T-cell (primary cell): ENCODE measurements around the gene RCE1. TPM values are rescaled to one million over a fixed set of nuclear protein-coding genes. Genes with fewer than 3 reads are reported as not detected.

Experiments used
- ATAC-seq, 4 experiments: fragments of 200-7000 bp in 3 of 4; fragments of 150-1000 bp in 1 of 4; cut with Tn5 transposase; replicated peaks in 1 of 4; 1 replicate in 3 of 4; 2 replicates in 1 of 4; pipeline ENCODE4 v1.10.0; 2021; ENCODE audit warnings: moderate library complexity in 3 of 4, mild to moderate bottlenecking in 2 of 4, moderate number of reproducible peaks in 1 of 4
- CTCF ChIA-PET, 2 donors: fragments of 300-600 bp; sonication (Branson Sonifier 250); formaldehyde crosslinking; loops; one replicate each; lab custom pipeline; 2022; ENCODE audit warnings: antibody characterized with exemption in 2 of 2; lab: Charles Lee
- POLR2A ChIA-PET, 2 donors: fragments of 300-600 bp; sonication (Branson Sonifier 250); formaldehyde crosslinking; loops; one replicate each; lab custom pipeline; 2022; ENCODE audit warnings: antibody characterized with exemption in 2 of 2; lab: Charles Lee
- DNase-seq, 35 experiments: peaks; one replicate each; pipeline versions ENCODE4 v3.0.0 to v3.0.0-alpha.2; 2013 to 2023
- H3K27ac ChIP-seq: one replicate; pipeline ENCODE4 v1.5.1; 2013; ENCODE audit warnings: low read length
- H3K27me3 ChIP-seq, 2 experiments: replicated peaks in 1 of 2; 1 replicate in 1 of 2; 2 replicates in 1 of 2; pipeline versions ENCODE4 v1.6.1 to v1.7.0; 2013; ENCODE audit warnings: low read length in 1 of 2, mixed read lengths in 1 of 2; ENCODE audit not compliant: control insufficient read depth in 2 of 2, insufficient read depth in 2 of 2; ENCODE audit errors: extremely low read depth in 1 of 2
- H3K36me3 ChIP-seq, 2 donors: 1 replicate in 1 of 2; 2 replicates in 1 of 2; pipeline versions ENCODE4 v1.6.1 to v1.7.0; 2013; ENCODE audit warnings: low read length in 1 of 2; ENCODE audit not compliant: control insufficient read depth in 2 of 2, insufficient read depth in 1 of 2; ENCODE audit errors: extremely low read depth in 1 of 2
- H3K4me1 ChIP-seq, 2 experiments: 1 replicate in 1 of 2; 2 replicates in 1 of 2; pipeline versions ENCODE4 v1.6.1 to v1.7.0; 2013; ENCODE audit warnings: low read length in 2 of 2, mixed read lengths in 1 of 2; ENCODE audit not compliant: insufficient read depth in 2 of 2, control insufficient read depth in 1 of 2; ENCODE audit errors: extremely low read depth in 1 of 2
- H3K4me3 ChIP-seq, 2 donors: 1 replicate in 1 of 2; 2 replicates in 1 of 2; pipeline versions ENCODE4 v1.5.1 to v1.7.0; 2013; ENCODE audit warnings: mild to moderate bottlenecking in 2 of 2, low read length in 1 of 2, moderate library complexity in 1 of 2; ENCODE audit not compliant: control insufficient read depth in 1 of 2; ENCODE audit errors: extremely low read depth in 1 of 2
- H3K9me3 ChIP-seq: 2 replicates; pipeline ENCODE4 v1.7.0; 2013
- H3K27ac Mint-ChIP-seq, 2 donors: one replicate each; pipeline ENCODE4 v1.8.0; 2020 to 2021; ENCODE audit warnings: mild to moderate bottlenecking in 2 of 2, mixed read lengths in 2 of 2
- H3K27me3 Mint-ChIP-seq, 2 donors: one replicate each; pipeline ENCODE4 v1.8.0; 2021 to 2022; ENCODE audit warnings: mixed read lengths in 2 of 2
- H3K36me3 Mint-ChIP-seq: one replicate; pipeline ENCODE4 v1.8.0; 2021; ENCODE audit warnings: mixed read lengths
- H3K4me1 Mint-ChIP-seq, 3 donors: one replicate each; pipeline ENCODE4 v1.8.0; 2020 to 2022; ENCODE audit warnings: mixed read lengths in 3 of 3, mild to moderate bottlenecking in 1 of 3
- H3K4me3 Mint-ChIP-seq, 3 donors: one replicate each; pipeline ENCODE4 v1.8.0; 2020 to 2022; ENCODE audit warnings: mild to moderate bottlenecking in 3 of 3, mixed read lengths in 3 of 3, moderate library complexity in 3 of 3
- H3K9me3 Mint-ChIP-seq, 3 donors: one replicate each; pipeline ENCODE4 v1.8.0; 2020 to 2022; ENCODE audit warnings: mixed read lengths in 3 of 3
- WGBS: methylation state at CpG from one replicate; pipeline ENCODE4 v1.1.5; 2013; ENCODE audit warnings: missing lambda C conversion rate; ENCODE audit not compliant: insufficient coverage; 5-methylcytosine and 5-hydroxymethylcytosine counted together
- total RNA-seq, 35 experiments: library from RNA in 6 of 35; stranded (reverse) in 6 of 35; fragments of 120-200 nt in 1 of 35; gene quantifications; one replicate each; pipeline versions ENCODE4 v1.2.1 to v1.2.4 and lab custom pipeline; 2013 to 2026

RCE1 gene
- total RNA-seq, 5 donors from 2014 or later (not counting 1 experiment from before 2014, with no cell fraction given), result 27.2 to 42.9 (median 34.1) TPM

DNA sequence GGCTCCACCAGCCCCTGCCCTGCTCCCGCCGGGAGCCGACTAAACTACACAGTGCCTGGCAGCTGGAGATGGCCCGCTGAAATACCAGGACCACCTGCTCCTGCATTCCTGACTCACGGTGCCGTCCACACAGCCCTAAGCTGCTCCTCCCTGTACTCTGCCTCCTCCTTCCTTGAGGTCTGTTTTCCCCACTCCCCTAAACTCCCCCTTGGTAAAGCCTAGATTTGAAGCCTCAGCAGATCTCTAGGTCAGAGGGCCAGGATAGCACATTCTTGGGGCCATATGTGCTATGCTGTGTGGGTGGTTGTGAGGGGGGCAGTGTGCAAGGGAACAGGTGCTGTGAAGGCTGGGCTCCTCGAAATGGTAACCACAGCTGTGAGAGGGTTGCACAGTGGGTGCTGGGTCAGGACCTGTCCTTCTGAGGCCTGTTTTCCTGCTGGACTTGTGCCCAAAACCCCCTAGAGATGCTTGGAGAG is 23.3 kb downstream of the RCE1 start:
- POLR2A ChIA-PET, result no interaction called here

DNA sequence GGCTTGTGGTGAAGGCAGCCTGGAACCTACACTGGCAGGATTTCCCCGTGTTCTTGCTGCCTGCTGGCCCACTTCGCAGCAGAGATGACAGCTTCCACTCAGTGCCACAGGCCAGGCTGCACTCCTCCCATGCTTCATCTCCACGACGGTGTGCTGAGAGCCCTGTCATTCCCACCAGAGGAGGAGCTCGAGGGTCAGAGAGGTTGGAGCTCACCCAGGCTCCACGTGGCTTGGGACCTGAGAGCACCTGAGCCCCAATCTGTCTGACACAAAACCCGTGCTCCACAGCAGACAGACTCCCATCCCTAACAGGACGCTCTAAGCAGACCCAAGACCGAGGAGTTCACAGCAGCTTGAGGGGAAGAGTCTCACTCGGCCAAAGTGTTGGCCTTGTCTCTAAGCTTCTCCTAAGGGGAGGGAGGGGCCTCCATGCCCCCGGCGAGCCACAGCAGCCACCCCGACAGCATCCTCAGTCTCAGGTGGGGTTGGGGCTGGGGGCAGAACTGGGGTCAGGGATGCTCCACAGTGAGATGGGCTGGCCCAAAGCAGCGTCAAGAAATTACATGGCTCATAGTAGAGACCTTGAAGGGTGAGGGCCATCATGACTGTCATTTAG is 24.3 kb downstream of the RCE1 start:
- H3K36me3 Mint-ChIP-seq, result no peaks in the 10 kb centered on the region
- peaks cover 7 to 13% (median 7%) of the 10 kb centered on the region in 3 donors for H3K4me1 Mint-ChIP-seq
- POLR2A ChIA-PET, result no interaction called here
- WGBS, result 87% methylated on average over 11 of the region's 14 CpGs
- H3K4me1 ChIP-seq, result peaks cover 0 to 9% of the 10 kb centered on the region in 2 experiments
- no peaks in the 10 kb centered on the region for H3K9me3 Mint-ChIP-seq
- no peak overlapping the region for H3K4me3 ChIP-seq
- no peaks in the 10 kb centered on the region for H3K9me3 ChIP-seq
- no peak overlapping the region for H3K27ac Mint-ChIP-seq
- H3K27me3 Mint-ChIP-seq, result no peaks in the 10 kb centered on the region
- no peak overlapping the region for H3K4me3 Mint-ChIP-seq
- H3K27ac ChIP-seq, result no peak overlapping the region
- peaks cover 0 to 5% of the 10 kb centered on the region in 2 donors for H3K36me3 ChIP-seq
- no peaks in the 10 kb centered on the region for H3K27me3 ChIP-seq
- ATAC-seq, result no peak
- no peak for DNase-seq
- CTCF ChIA-PET, result no interaction called here

More for the DNA sequence above, 23.3 kb downstream of the RCE1 start:
- Mint-ChIP-seq H3K4me1 (peaks cover 7 to 13% (median 7%) of the 10 kb centered on the region in 3 donors), H3K36me3 (no peaks in the 10 kb centered on the region), H3K9me3 (no peaks in the 10 kb centered on the region), H3K27ac (no peak overlapping the region), H3K27me3 (no peaks in the 10 kb centered on the region), H3K4me3 (no peak overlapping the region)
- DNase-seq (no peak), ATAC-seq (no peak)
- no peaks in the 10 kb centered on the region for H3K27me3 ChIP-seq
- WGBS, result 88% methylated on average over 7 of the region's 7 CpGs
- H3K4me1 ChIP-seq, result peaks cover 0 to 9% of the 10 kb centered on the region in 2 experiments
- CTCF ChIA-PET, result no interaction called here
- H3K27ac ChIP-seq, result no peak overlapping the region
- H3K4me3 ChIP-seq, result no peak overlapping the region
- peaks cover 0 to 5% of the 10 kb centered on the region in 2 donors for H3K36me3 ChIP-seq
- no peaks in the 10 kb centered on the region for H3K9me3 ChIP-seq

DNA sequence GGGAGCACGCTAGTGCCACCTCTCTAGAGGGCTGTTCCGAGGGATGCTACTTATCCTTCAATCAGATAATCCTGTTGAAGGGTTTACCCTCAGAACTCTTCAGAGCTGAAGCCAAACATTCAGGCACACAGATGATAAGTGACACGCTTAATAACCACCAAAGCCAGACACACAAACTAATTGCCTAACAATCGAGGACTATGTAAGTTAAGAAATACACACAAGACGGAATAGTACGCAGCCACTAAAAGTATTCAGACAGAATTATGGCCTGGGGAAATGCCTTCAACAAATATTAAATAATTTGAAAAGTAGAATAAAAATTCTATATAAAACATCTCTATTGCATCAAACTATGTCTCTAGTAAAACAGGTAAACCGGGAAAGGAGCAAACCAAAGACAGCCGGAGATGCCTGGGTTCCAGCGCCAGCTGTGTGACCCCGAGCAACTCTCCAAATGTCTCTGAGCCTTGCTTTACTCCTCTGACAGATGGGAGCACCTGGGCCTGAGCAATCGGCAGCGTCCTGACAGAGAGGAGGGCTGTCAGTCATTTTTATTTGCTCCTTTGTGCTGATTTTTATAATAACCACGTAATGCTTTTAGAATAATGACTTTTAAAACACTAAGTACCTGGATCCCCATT is 25.0 kb downstream of the RCE1 start:
- Histone ChIP-seq H3K27me3 (no peaks in the 10 kb centered on the region), H3K4me1 (peaks cover 0 to 9% of the 10 kb centered on the region in 2 experiments), H3K4me3 (no peak overlapping the region), H3K9me3 (no peaks in the 10 kb centered on the region), H3K27ac (no peak overlapping the region), H3K36me3 (peaks cover 0 to 5% of the 10 kb centered on the region in 2 donors)
- Mint-ChIP-seq H3K9me3 (no peaks in the 10 kb centered on the region), H3K27me3 (no peaks in the 10 kb centered on the region), H3K27ac (no peak overlapping the region), H3K4me3 (no peak overlapping the region), H3K4me1 (peaks cover 7 to 13% (median 7%) of the 10 kb centered on the region in 3 donors), H3K36me3 (no peaks in the 10 kb centered on the region)
- CTCF ChIA-PET, result no interaction called here
- ATAC-seq, result peak in 1 of 4 experiments; percentile 4
- WGBS, result 87% methylated on average over 8 of the region's 13 CpGs
- POLR2A ChIA-PET, result no interaction called here
- DNase-seq, result no peak

DNA sequence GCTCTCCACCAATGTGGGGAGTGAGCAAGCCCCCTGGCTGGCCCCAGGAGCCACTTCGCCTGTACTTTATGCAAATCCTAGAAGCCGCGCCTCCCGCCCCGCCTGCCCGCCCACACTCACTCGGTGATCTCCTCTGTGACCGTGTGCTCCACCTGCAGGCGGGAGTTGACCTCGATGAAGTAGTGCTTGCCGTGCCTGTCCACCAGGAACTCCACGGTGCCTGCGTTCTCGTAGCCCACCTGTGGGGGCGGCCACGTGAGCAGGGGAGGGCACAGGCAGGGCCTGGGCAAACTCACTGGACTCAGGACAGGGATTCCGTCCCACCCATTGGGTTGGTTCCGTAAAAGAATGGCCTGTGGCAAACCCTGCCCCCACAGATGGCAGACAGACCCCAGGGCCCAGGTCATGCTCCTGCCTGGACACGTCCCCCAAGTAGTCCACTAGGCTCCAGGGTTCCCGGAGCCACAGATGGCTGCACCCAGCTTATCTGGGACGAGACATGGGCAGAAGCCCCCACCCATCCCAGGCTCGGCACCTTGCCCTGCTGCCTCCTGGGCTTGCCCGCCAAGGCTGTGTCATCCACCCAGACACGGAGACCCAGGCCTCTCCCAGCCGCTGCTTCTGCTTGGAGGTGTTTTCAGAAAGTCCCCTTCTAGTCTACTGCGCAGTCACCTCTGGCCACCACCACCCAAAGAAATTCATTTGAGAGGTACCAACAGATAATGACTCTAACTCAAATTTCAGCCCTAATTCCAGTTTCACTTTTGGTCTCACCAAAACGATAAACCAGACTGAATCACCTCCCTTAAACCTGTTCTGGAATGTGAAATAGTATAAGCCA is 25.7 kb downstream of the RCE1 start:
- CTCF ChIA-PET, result no interaction called here
- Mint-ChIP-seq H3K4me3 (no peak overlapping the region), H3K9me3 (no peaks in the 10 kb centered on the region), H3K27ac (no peak overlapping the region), H3K27me3 (no peaks in the 10 kb centered on the region), H3K36me3 (no peaks in the 10 kb centered on the region), H3K4me1 (peaks cover 7 to 13% (median 7%) of the 10 kb centered on the region in 3 donors)
- 30% methylated on average over 26 of the region's 27 CpGs for WGBS
- Histone ChIP-seq H3K4me3 (no peak overlapping the region), H3K36me3 (no peaks in the 10 kb centered on the region), H3K4me1 (peaks cover 0 to 9% of the 10 kb centered on the region in 2 experiments), H3K27me3 (no peaks in the 10 kb centered on the region), H3K27ac (no peak overlapping the region), H3K9me3 (no peaks in the 10 kb centered on the region)
- peak; percentile 98 to 99 (median 98) for ATAC-seq
- DNase-seq, result peak; percentile 49 to 83 (median 71)
- POLR2A ChIA-PET, result no interaction called here

DNA sequence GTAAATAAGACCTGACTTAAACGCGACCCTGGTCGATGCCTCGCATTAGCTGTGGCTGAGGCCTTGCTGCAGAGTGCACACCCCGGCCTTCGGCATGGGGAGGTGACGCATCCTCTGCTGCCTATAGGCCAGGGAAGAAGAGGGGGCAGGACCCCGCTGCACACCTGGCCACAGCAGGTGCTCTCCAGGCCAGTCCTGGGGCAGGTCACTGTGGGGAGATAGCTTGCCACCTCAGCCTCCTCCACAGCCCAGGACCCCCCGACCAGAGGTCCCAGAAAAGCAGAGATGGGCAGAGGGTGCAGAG is 26.3 kb downstream of the RCE1 start:
- 98% methylated on average over 7 of the region's 9 CpGs for WGBS
- Histone ChIP-seq H3K4me1 (peaks cover 0 to 9% of the 10 kb centered on the region in 2 experiments), H3K27me3 (no peaks in the 10 kb centered on the region), H3K9me3 (no peaks in the 10 kb centered on the region), H3K36me3 (no peaks in the 10 kb centered on the region), H3K4me3 (no peak overlapping the region), H3K27ac (no peak overlapping the region)
- DNase-seq, result no peak
- Mint-ChIP-seq H3K27me3 (no peaks in the 10 kb centered on the region), H3K4me3 (no peak overlapping the region), H3K9me3 (no peaks in the 10 kb centered on the region), H3K27ac (no peak overlapping the region), H3K4me1 (peaks cover 7 to 13% (median 7%) of the 10 kb centered on the region in 3 donors), H3K36me3 (no peaks in the 10 kb centered on the region)
- CTCF ChIA-PET, result no interaction called here
- POLR2A ChIA-PET, result no interaction called here
- ATAC-seq, result no peak

DNA sequence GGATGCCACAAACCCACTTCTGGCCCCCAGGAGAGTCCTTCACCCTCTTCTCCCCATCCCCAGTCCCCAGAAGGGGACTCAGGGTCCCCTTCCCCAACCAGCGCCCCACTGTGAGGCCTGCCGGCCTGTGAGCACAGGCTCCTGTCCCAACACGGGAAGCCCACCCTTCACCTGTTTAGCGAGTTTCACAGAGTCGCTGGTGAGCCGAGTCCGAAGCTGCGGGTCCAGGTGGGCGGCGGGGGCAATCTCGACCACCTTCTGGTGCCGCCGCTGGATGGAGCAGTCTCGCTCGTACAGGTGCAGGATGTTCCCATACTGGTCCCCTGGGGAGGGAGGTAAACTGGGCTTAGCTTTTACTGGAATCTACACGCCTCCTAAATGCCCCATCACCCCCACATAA is 26.9 kb downstream of the RCE1 start:
- Mint-ChIP-seq H3K4me1 (peaks cover 7 to 13% (median 7%) of the 10 kb centered on the region in 3 donors), H3K9me3 (no peaks in the 10 kb centered on the region), H3K27ac (no peak overlapping the region), H3K27me3 (no peaks in the 10 kb centered on the region), H3K36me3 (no peaks in the 10 kb centered on the region), H3K4me3 (no peak overlapping the region)
- no peaks in the 10 kb centered on the region for H3K36me3 ChIP-seq
- no peak overlapping the region for H3K4me3 ChIP-seq
- ChIA-PET POLR2A (no interaction called here), CTCF (no interaction called here)
- DNase-seq (no peak), ATAC-seq (no peak)
- H3K27me3 ChIP-seq, result no peaks in the 10 kb centered on the region
- no peak overlapping the region for H3K27ac ChIP-seq
- peaks cover 0 to 9% of the 10 kb centered on the region in 2 experiments for H3K4me1 ChIP-seq
- WGBS, result 97% methylated on average over 7 of the region's 16 CpGs
- H3K9me3 ChIP-seq, result no peaks in the 10 kb centered on the region
